ENCODE results near the gene SGCD. TPM values are rescaled to one million over a fixed set of nuclear protein-coding genes. Genes with fewer than 3 reads are reported as not detected.

SGCD gene
- total and polyA plus RNA-seq, 2 of the 4 experiments (the other 2 are of a cell fraction), result 5.8 to 10.6 TPM

GRCh38 chr5:156475182-156476157 lies 148.5 kb downstream of the SGCD start (continued):
- TF ChIP-seq MAZ (IDR thresholded peaks at IDR 0.05; ENCODE audit: borderline replicate concordance, low read depth, low read length) (peak; percentile 24; the same call in 1 of the 2 replicates), RFX5 (IDR thresholded peaks at IDR 0.05; ENCODE audit: low read depth, low read length) (no peak), SMC3 (IDR thresholded peaks at IDR 0.05; ENCODE audit: low read depth, low read length) (peak; percentile 20; the same call in 1 of the 2 replicates)

GRCh38 chr5:156476158-156476551 lies 149.2 kb downstream of the SGCD start:
- H3K18ac ChIP-seq (ENCODE audit: low read depth, low read length), result no peak overlapping the region; the same call in 1 of the 2 replicates
- H3K27ac ChIP-seq (ENCODE audit: insufficient read depth, low read length), result peak overlapping the region; percentile 43; the same call in 1 of the 2 replicates
- 0 out of 2 replicates have a peak overlapping the region, but pooled peaks have one; percentile 30 for H3K56ac ChIP-seq (ENCODE audit: extremely low read depth, insufficient read depth, low read length)
- ChIA-PET CTCF (interaction anchor here (0.6 kb wide), 1 partner anchor 264 kb away, joined by 3 read pairs; no protein-coding TSS in a partner anchor), POLR2A (ENCODE audit: unreplicated experiment) (no interaction called here)
- no peak overlapping the region for H2BK5ac ChIP-seq (ENCODE audit: low read depth, low read length, poor library complexity, severe bottlenecking)
- WGBS, 2 experiments (ENCODE audit: extremely low coverage in 2 of 2, insufficient read length in 1 of 2), result no CpG with 5 or more reads among the region's 3 CpGs
- H3K36me3 ChIP-seq (ENCODE audit: control insufficient read depth, insufficient read depth, low read length), result no peaks in the 10 kb centered on the region
- H2BK15ac ChIP-seq (ENCODE audit: low read depth, low read length), result no peak overlapping the region
- H2BK120ac ChIP-seq (ENCODE audit: low read depth, low read length), result peak overlapping the region; percentile 55; the same call in 1 of the 2 replicates
- no peak overlapping the region for H4K8ac ChIP-seq (ENCODE audit: low read depth in 2 of 2, low read length in 2 of 2)
- H3K27me3 ChIP-seq (ENCODE audit: control insufficient read depth, insufficient read depth, low read length), result no peaks in the 10 kb centered on the region
- TF ChIP-seq MAFK (IDR thresholded peaks at IDR 0.05; ENCODE audit: low read depth, low read length) (peak; percentile 89), NFE2L2 (IDR thresholded peaks at IDR 0.05; ENCODE audit: low read depth, low read length) (no peak)
- in situ Hi-C loops (cut with MboI; ENCODE audit: low sequenced_read_pairs), result no loop called here
- no peak overlapping the region for H4K91ac ChIP-seq (ENCODE audit: insufficient read depth, low read depth, low read length)
- no peaks in the 10 kb centered on the region for H3K9me3 ChIP-seq (ENCODE audit: control insufficient read depth, insufficient read depth, low read length)
- no TSS peak for BruUV-seq (replicated peaks)
- H3K23ac ChIP-seq (ENCODE audit: low read depth, low read length), result no peak overlapping the region
- H2BK20ac ChIP-seq (ENCODE audit: low read depth, low read length), result peak overlapping the region; percentile 47; the same call in 1 of the 2 replicates
- peaks cover 14% of the 10 kb centered on the region for H3K4me1 ChIP-seq (ENCODE audit: control insufficient read depth, insufficient read depth, low read length)
- H4K5ac ChIP-seq (ENCODE audit: low read depth, low read length), result no peak overlapping the region
- 0 out of 2 replicates have a peak overlapping the region, but pooled peaks have one; percentile 11 for H3K14ac ChIP-seq (replicated peaks; ENCODE audit: low read depth, low read length)
- dilution Hi-C loops (cut with HindIII; ENCODE audit: low sequenced_read_pairs, unreplicated experiment), result no loop called here
- no peak overlapping the region for H2AK9ac ChIP-seq (replicated peaks; ENCODE audit: low read depth, low read length, poor library complexity)
- no peak overlapping the region for H2AK5ac ChIP-seq (ENCODE audit: low read depth, low read length)
- no peak overlapping the region for H2AFZ ChIP-seq (replicated peaks; ENCODE audit: low read length, poor library complexity)
- H3K79me1 ChIP-seq (ENCODE audit: low read depth in 1 of 2, low read length in 2 of 2), result no peaks in the 10 kb centered on the region
- no peaks in the 10 kb centered on the region for H4K20me1 ChIP-seq (ENCODE audit: insufficient read depth, low read length)
- intact Hi-C loops (cut with micrococcal nuclease), result loop anchor here (5.0 to 10.0 kb wide), 3 partner anchors 149 to 531 kb away; partner anchors contain the start of gene SGCD
- H3K4ac ChIP-seq (ENCODE audit: low read depth, low read length), result peak overlapping the region; percentile 12; the same call in 1 of the 2 replicates
- DNase-seq (no peak), ATAC-seq (ENCODE audit: low read depth) (no peak)
- no peak overlapping the region for H3K9ac ChIP-seq (ENCODE audit: low read depth, low read length)
- H3K4me3 ChIP-seq (ENCODE audit: insufficient read depth, low read depth, low read length), result no peak overlapping the region
- H3K9me1 ChIP-seq (ENCODE audit: insufficient read depth, low read length), result peaks cover 5% of the 10 kb centered on the region
- H3K4me2 ChIP-seq (ENCODE audit: low read depth, low read length), result no peak overlapping the region

All from IMR-90 (cell line).